ENCODE measurements around the gene NECTIN3. TPM values are rescaled to one million over a fixed set of nuclear protein-coding genes. Genes with fewer than 3 reads are reported as not detected.

The NECTIN3 gene
- total RNA-seq, 1 experiment from 2014 or later: 53.7 TPM

DNA sequence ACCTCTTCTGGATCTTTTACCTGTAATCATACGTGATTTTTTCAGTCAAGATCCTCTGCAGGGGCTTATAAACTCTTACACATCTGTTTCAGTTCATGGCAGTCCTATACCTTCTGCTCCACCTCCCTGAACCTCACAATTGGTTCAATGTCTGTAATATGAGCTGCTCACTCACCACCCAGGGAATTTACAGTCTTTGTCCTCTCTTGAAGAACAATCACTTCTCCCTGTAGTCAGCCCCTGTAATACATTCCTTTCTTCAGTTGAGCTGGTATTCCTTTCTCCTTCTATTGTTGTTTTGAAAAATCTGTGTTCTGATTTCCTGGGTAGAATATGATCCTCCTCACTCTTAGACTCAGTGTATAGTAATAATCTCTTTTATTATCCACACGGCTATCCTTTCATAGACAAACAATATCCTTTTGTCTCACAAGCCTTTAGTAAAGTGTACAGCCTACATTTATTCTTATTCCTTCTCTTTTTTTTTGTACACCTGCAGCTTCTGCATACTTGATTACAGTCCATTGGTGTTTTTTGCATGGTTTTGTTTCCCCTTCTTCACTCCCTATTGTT lies 101.8 kb downstream of the NECTIN3 start:
- no peak overlapping the region for H2BK12ac ChIP-seq (ENCODE audit: insufficient read length, low read depth, low read length)
- peak; percentile 31 for DNase-seq
- no peaks in the 10 kb centered on the region for H3K9me3 ChIP-seq (ENCODE audit: control insufficient read depth, low read depth, low read length)
- H3K79me1 ChIP-seq (ENCODE audit: insufficient read depth, low read depth, low read length, poor library complexity, severe bottlenecking): no peaks in the 10 kb centered on the region
- no peak overlapping the region for H2BK5ac ChIP-seq (ENCODE audit: insufficient read length, low read length)
- no peak overlapping the region for H3K56ac ChIP-seq (ENCODE audit: insufficient read length, low read depth, low read length)
- no peak overlapping the region for H4K8ac ChIP-seq (replicated peaks; ENCODE audit: insufficient read length, low read depth, low read length)
- no peak overlapping the region for H3K27ac ChIP-seq (ENCODE audit: insufficient read length, low read depth, low read length)
- peaks cover 17 to 28% of the 10 kb centered on the region in 2 experiments for H3K4me1 Mint-ChIP-seq
- no peak overlapping the region for H3K4me3 Mint-ChIP-seq
- H2BK120ac ChIP-seq (ENCODE audit: low read depth, low read length, poor library complexity, severe bottlenecking): no peak overlapping the region
- H3K36me3 Mint-ChIP-seq (ENCODE audit: insufficient read depth in 1 of 3, low read depth in 3 of 3): peaks cover 17 to 25% (median 24%) of the 10 kb centered on the region in 3 experiments; a peak in 6 of 7 replicates
- no peaks in the 10 kb centered on the region for H3K27me3 Mint-ChIP-seq (ENCODE audit: low read depth)
- no peaks in the 10 kb centered on the region for H3K79me2 ChIP-seq (ENCODE audit: insufficient read depth, low read length)
- no peak overlapping the region for H3K23ac ChIP-seq (ENCODE audit: insufficient read length, low read depth, low read length)
- no peak overlapping the region for H2AK5ac ChIP-seq (ENCODE audit: insufficient read length, low read length)
- no peak overlapping the region for H4K5ac ChIP-seq (ENCODE audit: insufficient read length, low read depth, low read length)
- H2BK15ac ChIP-seq (ENCODE audit: low read depth, low read length): no peak overlapping the region
- no peak overlapping the region for H2BK20ac ChIP-seq (ENCODE audit: low read depth, low read length, poor library complexity, severe bottlenecking)
- no peaks in the 10 kb centered on the region for H3K23me2 ChIP-seq (ENCODE audit: insufficient read length, low read depth, low read length, poor library complexity, severe bottlenecking)
- H2AFZ ChIP-seq (ENCODE audit: low read length): no peak overlapping the region
- TF ChIP-seq, protein P1, sequence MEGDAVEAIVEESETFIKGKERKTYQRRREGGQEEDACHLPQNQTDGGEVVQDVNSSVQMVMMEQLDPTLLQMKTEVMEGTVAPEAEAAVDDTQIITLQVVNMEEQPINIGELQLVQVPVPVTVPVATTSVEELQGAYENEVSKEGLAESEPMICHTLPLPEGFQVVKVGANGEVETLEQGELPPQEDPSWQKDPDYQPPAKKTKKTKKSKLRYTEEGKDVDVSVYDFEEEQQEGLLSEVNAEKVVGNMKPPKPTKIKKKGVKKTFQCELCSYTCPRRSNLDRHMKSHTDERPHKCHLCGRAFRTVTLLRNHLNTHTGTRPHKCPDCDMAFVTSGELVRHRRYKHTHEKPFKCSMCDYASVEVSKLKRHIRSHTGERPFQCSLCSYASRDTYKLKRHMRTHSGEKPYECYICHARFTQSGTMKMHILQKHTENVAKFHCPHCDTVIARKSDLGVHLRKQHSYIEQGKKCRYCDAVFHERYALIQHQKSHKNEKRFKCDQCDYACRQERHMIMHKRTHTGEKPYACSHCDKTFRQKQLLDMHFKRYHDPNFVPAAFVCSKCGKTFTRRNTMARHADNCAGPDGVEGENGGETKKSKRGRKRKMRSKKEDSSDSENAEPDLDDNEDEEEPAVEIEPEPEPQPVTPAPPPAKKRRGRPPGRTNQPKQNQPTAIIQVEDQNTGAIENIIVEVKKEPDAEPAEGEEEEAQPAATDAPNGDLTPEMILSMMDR (conservative IDR thresholded peaks at IDR 0.05): no peak
- no peak overlapping the region for H3T11ph ChIP-seq (ENCODE audit: low read length)
- H3K4me2 ChIP-seq (ENCODE audit: insufficient read depth, insufficient read length, low read length): no peak overlapping the region
- H4K91ac ChIP-seq (ENCODE audit: insufficient read length, low read depth, low read length): no peak overlapping the region
- H3K27me3 ChIP-seq (ENCODE audit: insufficient read depth, low read length): no peaks in the 10 kb centered on the region
- H3K18ac ChIP-seq (ENCODE audit: insufficient read length, low read depth, low read length): no peak overlapping the region
- no peaks in the 10 kb centered on the region; a peak in 1 of 5 replicates for H3K9me3 Mint-ChIP-seq
- H4K20me1 ChIP-seq (ENCODE audit: control insufficient read depth, insufficient read depth, insufficient read length): no peaks in the 10 kb centered on the region
- WGBS (ENCODE audit: extremely low coverage, insufficient read length, low lambda C conversion rate): no CpG with 5 or more reads among the region's 2 CpGs
- H3K27ac Mint-ChIP-seq: peak overlapping the region; percentile 1 to 67 (median 35); a peak in 5 of 7 replicates
- H3K9ac ChIP-seq (ENCODE audit: extremely low read depth, insufficient read length, low read length): no peak overlapping the region
- no peak overlapping the region for H3K4ac ChIP-seq (ENCODE audit: low read depth, low read length)
- H3K14ac ChIP-seq (ENCODE audit: insufficient read depth, low read length): no peak overlapping the region
- no peaks in the 10 kb centered on the region for H3K4me1 ChIP-seq (ENCODE audit: insufficient read depth, low read length)
